NCI-H1092 treated with DMSO at 0.1 percent for 48 hours (cell line): ENCODE measurements around the gene UBE2L3.
A peak's percentile ranks its signal among the peaks of the same experiment; 100 is the strongest.
"Not testable (repeated sequence)": the region's sequence is repeated elsewhere in the genome, so short reads cannot be mapped to it uniquely, and the experiment has no call there.

Experiments
- DNase-seq: peaks from one replicate; lab custom pipeline; 2025; lab: John Stamatoyannopoulos, UW

The UBE2L3 gene

DNA sequence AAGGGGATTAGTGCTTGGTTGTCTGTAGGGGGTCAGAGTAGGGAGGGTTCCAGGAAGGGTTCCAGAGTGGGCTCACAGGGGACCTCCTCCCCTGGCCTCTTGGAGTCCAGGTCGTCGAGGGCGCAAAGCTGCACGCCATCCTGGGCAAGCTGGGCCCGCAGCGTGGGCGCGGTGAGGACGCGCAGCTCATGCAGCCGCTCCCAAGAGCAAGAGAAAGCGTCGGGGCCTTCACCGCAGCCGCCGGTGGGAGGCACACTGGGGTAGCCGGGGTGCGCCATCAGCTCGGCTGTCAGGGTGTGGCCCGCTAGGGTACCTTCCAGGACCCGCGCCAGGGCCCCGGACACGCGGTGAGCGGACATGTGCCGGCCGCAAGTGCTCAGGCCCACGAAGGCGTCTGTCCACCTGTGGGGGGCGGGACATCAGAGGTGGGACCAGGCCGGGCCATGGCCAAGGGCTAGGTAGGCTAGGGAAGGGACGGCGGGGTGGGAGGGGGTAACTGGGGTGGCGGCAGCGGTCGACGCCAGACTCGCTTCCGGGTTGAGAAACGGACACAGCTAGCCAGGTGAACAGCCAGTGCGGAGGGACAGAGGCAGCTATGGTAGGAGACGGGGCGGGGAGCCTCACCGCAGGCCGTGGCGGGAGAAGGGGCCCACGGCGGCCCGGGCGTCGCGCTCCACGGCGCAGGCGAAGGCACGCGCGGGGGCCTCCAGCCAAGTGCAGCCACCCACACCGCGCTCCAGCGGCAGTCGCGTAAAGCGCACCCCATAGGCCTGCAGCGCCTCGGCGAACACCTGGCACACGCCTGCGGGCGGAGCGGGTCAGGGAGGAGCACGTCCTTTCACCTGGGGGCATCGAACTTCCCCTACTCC, 61.1 kb downstream of the UBE2L3 start:
- DNase-seq, result no peak

DNA sequence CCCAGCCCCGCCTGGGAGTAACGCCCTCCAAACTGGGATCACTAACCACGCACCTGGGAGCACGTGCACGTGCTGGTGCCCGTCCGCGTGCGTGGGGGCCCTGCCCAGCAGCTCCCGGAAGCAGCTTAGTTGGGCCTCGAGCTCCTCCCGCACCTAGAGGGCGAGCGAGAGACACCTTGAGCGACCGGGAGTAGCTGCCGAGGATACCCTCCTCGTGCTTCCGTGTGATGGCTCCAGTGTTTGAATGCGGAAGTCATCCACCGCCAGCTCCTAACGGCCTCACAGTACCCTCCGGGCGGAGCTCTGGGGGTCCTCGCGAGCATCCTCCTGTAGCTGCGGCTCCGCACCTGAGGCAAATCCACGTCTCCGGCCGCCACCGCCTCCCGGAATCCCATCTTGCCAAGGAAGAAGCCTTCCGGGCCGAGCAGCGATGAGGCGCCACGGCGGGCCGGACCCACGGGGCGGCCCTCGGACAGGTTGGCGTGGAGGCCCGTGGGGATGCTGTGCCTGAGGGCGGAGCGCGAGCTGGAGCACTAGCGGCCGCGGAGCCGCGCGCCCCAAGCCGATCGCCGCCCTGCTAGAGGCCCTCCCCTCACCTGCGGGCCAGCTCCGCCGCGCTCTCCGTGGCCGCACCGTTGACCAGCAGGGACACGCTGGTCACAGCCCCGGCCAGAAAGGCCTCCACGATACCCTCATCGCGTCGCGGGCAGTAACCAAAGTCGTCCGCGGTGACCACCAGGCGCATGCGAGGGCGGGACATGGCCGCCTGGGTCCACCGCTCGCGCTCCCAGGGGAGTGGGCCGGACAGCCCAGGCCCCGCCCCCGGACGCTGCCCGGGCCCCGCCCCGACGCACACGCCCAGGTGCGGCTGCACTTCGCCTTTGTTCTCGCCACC, 62.0 kb downstream of the UBE2L3 start, which contains the start of gene YDJC:
TSS of gene YDJC (minus strand) at position 768 of the 895 bp plus-strand sequence. CDS start at position 760, 8 bp downstream.
- peak; percentile 92 for DNase-seq

DNA sequence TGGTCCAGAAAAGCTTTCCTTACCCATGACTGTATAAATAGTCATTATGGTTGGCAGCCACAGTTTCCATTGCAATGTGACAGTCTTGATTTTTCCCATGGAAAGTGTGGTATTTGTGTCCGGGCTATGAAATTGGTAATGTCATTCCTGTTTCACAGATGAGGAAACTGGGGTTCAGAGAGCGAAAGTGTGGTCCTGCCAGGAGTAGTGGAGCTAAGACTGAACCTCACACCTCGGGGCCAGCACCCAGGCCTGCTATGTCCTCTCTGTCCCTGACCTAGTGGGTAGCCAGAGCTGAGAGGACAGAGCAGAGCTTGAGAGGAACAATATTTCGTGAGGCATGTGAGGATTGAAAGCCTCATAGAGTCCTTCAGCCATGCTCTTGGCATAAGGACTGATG, 63.5 kb downstream of the UBE2L3 start:
- no peak for DNase-seq

DNA sequence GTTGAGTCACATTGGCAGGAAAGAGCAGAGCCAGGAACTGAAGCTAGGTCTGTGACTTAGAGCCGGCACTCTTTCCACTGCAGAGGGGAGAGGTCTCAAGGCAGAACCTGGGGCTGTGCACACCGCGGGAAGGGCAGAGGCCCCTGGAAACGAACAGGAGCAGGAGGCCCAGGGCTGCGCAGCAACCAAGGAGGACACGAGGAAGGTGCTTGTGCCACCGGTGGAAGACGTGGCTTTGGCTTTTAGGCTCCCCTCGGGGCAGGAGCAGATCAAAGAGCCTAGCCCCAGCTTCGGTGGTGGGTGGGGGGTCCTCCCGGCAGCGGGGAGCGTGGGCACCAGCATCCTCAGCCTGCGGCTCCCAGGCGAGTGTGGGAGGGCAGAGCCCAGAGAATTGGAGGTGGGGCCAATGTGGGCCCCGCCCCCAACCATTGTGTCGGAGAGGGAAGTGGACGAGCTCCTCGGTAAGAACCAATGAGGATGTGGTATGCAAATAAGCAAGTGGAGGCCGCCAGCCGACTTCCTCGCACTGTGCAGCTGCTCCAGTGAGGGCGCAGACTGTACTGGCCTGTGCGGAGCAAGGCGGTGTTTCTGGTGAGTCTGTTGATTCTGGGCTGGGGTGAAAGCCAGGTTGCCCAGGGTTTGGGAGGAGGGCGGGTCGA, 64.9 kb downstream of the UBE2L3 start, which contains the start of gene CCDC116:
TSS of gene CCDC116 (plus strand) at position 524 of the 659 bp plus-strand sequence. CDS start 422 bp downstream, outside the sequence.
- no peak for DNase-seq

DNA sequence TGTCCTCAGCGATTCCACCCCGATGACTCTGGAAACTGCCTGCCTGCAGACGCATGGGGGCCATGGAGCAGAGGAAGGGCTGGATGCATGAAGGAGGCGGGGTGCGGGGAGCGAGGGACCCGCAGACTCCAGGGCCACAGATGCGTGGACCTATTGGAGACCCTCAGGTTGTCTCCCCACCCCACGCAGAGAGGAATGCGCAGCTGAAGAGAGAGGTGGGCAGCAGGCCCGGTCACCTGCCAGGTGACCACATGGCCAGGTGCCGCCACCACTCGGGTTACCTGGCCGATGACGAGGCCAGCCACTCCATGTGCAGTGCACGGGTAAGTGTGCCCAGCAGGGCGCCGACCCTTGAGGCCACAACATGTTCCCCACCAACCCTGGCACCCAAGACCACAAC, 65.4 kb downstream of the UBE2L3 start:
- no peak for DNase-seq

DNA sequence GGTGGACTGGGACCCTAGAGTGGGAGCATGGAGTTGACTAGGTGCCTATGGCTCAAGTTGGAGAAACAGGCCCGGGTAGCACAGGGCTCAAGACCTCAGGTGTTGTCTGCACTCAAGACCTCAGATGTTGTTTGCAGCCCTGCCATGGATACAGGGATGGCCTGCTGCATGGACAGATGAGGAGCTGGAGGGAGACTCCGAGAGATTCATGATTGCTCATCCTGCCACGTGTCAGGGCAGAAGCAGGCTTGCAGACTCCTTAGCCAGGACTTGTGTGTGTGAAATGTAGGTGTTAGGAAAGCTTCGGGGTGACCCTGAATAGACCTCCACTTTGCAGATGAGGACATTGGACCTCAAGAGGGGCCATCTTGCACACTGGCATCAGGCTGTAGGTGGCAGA, 66.0 kb downstream of the UBE2L3 start:
- DNase-seq, result no peak

DNA sequence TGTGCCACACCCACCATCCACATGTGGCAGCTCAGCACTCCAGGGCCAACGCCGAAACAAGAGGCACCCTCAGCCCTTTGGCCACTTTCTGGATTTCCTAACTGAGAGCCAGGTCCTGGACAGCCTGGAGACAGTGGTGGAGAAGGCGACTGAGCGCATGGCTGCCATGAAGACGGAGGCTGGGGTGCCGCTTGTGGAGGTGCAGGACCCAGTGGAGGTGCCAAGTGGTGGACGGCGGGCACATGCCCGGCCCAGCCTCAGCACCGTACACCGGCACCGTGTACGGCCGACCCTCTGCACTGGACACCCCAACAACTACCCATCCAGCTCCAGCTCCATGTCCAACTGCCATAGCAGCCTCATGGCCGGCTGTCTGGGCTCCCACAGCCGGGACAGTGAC, 66.6 kb downstream of the UBE2L3 start:
- DNase-seq, result no peak

DNA sequence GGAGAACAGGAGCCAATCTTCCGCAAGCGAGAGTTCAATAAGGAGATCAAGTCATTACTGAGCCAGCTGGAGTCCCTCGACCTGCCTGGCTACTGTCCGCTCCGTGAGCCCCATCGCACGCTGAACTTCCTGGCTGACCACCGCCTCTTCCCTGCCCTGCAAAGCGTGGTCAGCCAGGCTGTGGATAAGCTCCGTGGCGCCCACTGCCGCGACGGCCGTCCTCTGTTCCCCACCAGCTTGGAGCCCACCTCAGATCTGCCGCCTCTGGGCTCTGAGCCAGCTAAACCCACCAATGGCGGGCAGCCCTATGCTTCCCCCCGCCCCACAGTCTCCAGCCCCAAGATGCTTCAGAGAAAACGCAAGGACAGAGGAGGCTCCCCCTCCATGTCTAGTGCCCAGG, 67.3 kb downstream of the UBE2L3 start:
- DNase-seq, result no peak

DNA sequence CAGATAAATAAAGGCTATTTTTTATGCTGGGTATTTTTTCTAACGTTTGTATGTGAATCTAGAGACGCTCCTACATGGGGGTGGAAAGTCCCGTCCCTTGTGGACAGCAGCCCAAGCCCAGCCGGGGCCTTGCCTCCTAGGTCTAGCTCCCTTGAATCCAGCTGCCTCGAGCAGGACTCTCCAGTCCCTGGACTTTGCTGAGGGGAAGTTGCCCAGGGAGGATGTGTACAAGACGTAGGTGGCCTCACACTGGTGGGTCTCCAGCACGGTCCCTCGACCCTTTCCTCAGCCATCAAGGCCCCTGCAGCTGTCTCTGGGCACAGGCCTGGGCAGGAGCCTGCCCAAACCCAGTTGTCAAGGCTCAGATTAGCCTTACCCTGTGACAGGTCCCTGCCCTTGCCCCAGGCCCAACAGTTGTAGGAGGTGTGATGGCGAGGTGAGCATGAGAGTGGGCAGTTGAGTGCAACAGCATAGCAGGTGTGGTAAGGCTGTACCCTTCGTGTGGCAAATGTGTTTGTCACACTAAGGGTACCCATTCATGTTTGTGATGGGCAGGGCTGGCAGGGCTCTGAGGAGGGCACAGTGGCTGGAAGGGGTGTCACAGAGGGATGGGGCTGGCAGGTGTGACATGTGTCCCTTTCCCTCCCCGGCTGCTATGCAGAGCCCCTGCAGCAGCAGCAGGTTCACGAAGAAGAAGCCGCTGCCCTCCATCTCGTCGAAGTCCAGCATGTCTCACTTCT, 68.4 kb downstream of the UBE2L3 start:
- no peak for DNase-seq

DNA sequence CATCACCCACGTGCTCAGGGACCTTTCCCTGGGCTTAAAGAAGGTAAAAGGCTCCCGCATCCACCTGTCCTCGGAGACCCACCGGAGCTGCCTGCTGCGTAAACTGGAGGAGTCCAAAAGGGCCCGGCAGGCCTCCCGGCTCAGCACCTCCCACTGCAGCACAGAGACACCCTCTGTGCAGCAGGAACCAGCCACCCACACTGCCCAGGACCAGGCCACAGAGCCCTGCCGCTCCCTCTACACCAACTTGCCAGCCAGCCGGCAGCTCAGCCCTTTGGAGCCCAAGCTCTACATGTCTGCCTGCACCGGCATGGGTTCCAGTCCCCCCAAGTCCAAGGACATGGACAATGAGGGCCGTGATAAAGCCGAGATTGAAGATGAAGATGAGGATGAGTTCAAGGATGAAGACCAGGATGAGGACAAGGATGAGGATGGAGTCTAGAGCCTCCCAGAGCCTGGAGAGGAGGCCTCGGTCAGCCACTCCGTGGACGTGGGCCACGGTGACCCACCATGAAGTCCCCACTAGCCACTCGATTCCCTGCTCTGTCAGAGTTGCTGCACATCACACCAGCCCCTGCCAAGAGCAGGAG, 69.2 kb downstream of the UBE2L3 start:
- DNase-seq, result no peak

DNA sequence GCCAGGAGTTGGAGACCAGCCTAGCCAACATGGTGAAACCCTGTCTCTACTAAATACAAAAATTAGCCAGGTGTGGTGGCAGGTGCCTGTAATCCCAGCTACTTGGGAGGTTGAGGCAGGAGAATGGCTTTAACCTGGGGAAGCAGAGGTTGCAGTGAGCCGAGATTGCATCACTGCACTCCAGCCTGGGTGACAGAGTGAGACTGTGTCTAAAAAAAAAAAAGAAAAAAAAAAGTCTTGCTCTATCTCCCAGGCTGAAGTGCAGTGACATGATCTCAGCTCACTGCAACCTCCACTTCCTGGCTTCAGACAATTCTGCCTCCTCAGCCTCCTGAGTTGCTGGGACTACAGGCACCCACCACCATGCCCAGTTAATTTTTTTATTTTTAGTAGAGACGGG, 69.9 kb downstream of the UBE2L3 start:
- DNase-seq, result not testable (repeated sequence)

DNA sequence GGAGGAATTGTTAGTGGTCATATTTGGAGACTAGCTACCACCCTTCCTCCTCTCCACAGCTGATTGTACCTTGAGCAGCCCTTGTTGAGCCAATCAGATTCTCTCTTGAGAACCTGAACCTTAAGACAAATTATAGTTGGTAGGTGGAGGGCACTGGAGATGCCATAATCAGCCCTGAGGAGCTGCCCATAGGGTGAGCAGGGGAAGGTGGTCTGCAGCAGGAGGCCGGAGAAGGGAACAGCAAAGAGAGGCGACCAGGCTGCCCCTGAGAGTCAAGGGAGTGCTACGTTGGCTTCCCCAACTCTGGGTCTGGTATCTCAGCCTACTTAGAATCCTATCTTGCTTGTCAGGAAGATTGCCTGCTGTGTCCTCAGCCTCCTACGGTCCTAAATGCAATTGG, 71.8 kb downstream of the UBE2L3 start:
- no peak for DNase-seq

DNA sequence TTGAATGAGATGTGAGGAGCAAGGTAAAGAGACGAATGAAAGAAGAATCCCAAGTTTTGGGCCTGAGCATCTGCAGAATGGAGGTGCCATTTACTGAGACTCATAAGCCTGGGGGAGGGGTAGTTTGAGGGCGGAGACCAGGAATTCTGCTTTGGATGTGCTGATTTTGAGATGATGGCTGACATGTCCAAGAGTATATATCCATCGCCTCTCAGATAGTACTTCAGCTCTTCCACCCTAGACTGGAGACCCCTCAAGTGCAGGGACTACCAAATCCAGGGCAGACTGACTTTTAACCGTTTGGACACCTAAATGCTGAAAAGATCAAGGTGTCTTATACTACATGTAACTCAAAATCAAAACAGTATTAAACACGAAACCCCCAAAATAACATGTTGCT, 73.3 kb downstream of the UBE2L3 start:
- DNase-seq, result no peak

DNA sequence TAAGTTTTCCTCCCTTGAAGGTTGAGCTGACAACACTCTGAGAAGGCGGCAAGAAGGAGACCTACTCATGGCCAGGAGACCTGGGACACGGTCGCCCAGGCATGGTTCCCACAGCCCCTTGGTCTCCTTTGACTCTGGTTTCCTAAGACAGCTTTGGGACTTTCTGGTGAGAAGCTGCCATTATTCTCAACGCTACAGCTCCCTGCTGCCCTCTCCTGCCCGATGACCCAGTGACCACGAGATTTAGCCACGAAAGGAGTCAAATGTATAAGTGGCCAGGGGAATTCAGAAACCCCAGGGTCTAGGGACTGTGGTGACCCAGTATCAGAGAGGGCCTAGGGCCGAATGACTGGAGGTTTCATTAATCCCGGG, 73.9 kb downstream of the UBE2L3 start:
- DNase-seq, result peak; percentile 55

DNA sequence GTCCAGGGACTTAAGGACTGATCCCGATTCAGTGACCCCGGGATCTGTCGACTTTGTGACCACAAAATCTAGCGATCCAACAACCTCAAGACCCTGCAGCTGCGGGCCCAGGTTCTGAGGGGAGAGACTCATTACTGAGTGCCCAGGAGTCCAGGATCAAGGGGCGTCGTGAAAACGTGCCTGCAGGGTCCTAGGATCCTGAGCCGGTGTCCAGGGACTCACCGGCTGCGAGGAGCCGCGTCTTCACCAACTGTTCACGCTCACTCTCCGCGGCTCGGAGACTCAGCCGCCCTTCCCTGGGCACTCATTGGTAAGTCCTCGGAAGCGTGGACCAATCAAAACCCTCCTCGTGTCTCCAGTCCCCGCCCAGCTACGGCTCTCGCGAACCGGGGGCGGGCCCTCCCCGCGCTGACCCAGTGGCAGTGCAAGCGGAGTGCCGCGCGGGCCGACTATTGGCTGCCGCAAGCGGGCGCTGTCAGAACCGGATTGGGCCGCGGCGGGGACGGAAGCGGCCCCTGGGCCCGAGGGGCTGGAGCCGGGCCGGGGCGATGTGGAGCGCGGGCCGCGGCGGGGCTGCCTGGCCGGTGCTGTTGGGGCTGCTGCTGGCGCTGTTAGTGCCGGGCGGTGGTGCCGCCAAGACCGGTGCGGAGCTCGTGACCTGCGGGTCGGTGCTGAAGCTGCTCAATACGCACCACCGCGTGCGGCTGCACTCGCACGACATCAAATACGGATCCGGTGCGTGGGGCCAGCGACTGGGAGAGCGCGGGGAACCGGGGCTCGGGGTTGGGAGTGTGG, 74.5 kb downstream of the UBE2L3 start, which contains the start of gene SDF2L1:
TSS of gene SDF2L1 (plus strand) at position 514 of the 795 bp plus-strand sequence. CDS start at position 549, 35 bp downstream.
- peak; percentile 99 for DNase-seq

DNA sequence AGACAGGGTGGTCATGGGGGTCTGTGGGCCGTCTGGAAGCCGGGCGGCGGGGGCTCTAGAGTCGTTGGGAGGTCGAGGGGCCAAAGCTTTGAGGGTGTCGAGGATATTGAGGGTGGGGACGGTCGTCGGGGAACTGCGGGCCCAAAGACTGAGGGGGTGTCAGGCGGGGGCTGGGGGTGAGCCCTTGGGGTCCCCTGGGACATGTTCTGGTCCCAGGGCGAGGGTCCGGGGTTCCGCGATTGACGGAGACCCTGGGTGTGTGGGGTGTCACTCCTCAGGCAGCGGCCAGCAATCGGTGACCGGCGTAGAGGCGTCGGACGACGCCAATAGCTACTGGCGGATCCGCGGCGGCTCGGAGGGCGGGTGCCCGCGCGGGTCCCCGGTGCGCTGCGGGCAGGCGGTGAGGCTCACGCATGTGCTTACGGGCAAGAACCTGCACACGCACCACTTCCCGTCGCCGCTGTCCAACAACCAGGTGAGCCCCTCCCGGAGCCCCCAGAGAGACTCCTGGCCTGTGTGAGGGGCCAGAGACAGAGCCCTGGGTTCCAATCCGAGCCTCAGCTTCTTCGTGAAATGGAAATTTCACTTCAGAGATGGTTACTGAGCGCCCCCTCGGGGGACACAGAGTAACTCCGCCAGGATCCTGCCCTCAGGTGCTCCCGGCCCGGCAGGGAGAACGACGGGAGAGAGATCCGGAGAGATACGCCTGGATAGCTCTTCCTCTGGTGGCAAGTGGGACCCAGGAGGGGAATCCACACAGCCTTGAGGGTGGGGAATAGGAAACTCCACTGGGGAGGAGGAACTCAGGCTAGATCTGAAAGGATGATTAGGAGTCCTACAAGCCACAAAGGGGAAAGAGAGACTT, 75.3 kb downstream of the UBE2L3 start:
- peak; percentile 52 for DNase-seq

DNA sequence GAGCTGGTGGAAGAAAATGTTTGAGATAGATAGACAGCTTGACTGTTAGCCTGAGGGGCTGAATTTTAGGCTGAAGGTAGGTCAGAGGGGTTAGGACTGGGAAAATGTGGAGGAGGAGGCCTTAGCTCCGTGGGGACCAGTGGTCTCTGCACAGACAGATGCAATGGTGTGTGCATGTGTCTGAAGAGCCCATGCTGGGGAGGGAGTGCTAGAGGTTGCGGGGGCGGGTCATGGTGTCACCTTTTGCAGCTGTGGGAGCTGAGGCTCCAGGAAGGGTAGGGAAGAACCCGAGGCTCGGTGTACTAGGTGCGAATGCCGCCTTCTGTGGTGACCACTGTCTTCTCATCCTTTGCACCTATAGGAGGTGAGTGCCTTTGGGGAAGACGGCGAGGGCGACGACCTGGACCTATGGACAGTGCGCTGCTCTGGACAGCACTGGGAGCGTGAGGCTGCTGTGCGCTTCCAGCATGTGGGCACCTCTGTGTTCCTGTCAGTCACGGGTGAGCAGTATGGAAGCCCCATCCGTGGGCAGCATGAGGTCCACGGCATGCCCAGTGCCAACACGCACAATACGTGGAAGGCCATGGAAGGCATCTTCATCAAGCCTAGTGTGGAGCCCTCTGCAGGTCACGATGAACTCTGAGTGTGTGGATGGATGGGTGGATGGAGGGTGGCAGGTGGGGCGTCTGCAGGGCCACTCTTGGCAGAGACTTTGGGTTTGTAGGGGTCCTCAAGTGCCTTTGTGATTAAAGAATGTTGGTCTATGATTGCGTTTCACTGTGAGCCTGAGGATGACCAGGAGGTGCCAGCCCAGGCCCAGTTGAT, 76.2 kb downstream of the UBE2L3 start:
- no peak for DNase-seq

DNA sequence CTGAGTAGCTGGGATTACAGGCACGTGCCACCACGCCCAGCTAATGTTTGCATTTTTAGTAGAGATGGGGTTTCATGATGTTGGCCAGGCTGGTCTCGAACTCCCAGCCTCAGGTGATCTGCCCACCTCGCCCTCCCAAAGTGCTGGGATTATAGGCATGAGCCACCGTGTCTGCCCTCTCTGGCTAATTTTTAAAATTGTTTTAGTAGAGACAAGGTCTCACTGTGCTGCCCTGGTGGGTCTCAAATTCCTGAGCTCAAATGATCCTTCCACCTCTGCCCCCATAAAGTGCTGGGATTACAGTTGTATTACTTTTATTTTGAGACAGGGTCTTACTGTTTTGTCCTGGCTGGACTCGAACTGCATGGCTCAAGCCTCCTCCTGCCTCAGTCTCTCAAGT, 78.0 kb downstream of the UBE2L3 start:
- DNase-seq, result not testable (repeated sequence)
